ENCODE measurements around the gene GRID2.

GRID2 gene

GRCh38 chr4:93446038-93446437 is 1142.3 kb downstream of the GRID2 start:
- DNase-seq = no peak

GRCh38 chr4:93448691-93449293 is 1145.0 kb downstream of the GRID2 start:
- DNase-seq = no peak

- no peak for DNase-seq
These were observed 1148.2 kb downstream of the GRID2 start for GRCh38 chr4:93451954-93452353.

- no peak for DNase-seq
These were observed 1157.8 kb downstream of the GRID2 start for GRCh38 chr4:93461541-93461940.

- no peak for DNase-seq
These were observed 1162.7 kb downstream of the GRID2 start for GRCh38 chr4:93466446-93466845.

DNA sequence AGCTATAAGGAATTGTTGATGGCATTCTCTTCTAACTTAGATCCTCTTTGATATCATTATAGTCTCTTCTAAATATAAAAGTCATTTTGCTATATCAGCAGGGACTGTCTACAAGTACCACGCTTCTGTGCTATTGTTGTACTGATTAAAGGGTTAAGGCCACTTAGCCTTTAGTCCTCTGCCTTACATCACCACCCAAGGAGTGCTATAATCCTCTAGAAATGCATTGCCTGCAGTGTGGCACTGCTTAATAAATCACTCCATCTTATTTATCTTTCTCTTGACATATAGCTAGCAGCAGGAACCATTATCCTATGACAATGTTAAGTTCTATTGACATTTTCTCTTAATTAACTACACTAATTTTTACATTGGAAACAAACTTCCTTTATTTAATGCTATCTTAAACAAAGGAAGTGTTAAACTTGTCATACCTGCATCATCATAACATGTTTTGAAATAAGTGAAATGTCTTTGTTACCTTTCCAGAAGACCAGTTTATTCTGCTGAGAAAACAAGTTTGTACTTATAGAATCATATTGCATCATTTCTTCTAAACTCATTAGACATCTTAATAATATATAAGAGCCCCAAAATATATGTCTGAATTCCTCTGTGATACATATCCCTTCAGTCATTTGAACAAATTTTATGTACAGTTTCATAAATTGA is 1163.9 kb downstream of the GRID2 start:
- no peak for DNase-seq

GRCh38 chr4:93469560-93469959 is 1165.8 kb downstream of the GRID2 start:
- no peak for DNase-seq

DNA sequence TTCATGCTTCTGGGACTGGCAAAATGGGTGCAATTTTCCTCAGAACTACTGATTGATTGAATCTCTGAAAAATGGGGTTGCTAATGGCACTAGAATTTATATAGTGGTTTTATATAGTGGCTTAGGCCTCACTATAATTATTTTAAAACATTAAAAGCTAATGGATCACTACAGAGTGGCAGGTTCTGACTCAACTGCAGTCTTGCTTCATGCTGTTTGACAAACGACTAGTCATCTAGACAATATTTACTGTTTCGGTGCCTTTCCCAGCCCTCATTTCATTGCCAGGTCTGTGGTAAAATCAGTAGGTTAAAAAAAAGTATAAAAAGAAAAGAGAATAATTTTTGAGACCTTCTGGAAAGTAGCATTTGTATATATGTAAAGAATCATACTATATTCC is 1172.0 kb downstream of the GRID2 start:
- DNase-seq = no peak

DNA sequence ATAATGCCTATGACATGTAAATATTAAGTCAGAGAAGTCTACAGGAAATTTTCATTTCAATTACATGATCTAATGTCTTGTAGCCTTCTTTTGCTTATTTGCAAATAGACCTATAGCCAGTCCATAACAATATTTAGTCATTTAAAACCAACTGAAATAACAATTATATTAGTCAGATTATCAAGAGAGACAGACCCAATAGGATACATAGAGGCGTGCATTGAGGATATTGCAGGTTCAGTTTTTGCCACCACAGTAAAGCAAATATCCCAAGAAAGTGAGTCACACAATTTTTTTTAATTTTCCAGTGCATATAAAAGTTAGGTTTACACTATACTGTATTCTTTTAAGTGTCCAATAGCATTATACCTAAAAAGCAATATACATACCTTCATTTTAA is 1175.0 kb downstream of the GRID2 start:
- DNase-seq = no peak

GRCh38 chr4:93480452-93480851 is 1176.7 kb downstream of the GRID2 start:
- DNase-seq = no peak

DNA sequence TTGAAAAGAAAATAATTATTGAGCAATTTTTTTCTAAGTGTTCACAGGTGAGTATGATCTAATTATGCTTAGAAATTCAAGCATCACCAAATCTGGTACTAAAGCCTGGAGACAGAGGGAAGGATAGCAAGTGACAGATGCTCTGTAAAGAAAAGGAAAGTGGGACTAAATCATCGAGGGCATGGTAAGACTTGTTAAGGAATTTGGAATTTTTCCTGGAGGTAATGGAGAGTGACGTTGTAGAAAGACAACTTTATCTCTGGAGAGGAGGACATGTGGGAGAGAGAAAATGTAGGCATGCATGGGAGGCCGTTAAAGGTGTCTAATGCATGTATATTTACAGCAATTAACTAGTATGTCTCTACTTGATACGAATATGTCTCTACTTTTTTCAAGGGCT is 1191.6 kb downstream of the GRID2 start:
- DNase-seq = no peak

DNA sequence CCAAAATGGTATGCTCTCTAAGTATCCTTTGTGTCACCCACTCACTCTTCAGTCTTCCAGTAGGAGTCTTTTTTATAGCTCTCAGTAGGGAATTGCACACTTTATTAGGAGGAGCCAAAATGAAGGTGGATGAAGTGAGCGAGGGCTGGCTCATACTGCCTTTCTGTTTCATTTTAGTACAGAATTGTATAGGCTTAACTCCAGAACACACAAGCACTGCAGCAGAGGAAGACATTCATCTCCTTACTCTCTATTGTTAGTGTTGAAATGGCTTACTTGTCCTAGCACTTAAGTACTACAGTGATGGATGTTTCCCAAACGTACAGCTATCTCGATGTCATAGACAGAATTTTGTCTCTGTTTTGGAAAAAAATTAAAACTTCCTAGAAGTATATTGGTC is 1197.5 kb downstream of the GRID2 start:
- DNase-seq = no peak

GRCh38 chr4:93501946-93502345 is 1198.2 kb downstream of the GRID2 start:
- no peak for DNase-seq

- no peak for DNase-seq
These were observed 1199.2 kb downstream of the GRID2 start for GRCh38 chr4:93502991-93503390.

- no peak for DNase-seq
These were observed 1210.1 kb downstream of the GRID2 start for GRCh38 chr4:93513851-93514250.

GRCh38 chr4:93515208-93515607 is 1211.4 kb downstream of the GRID2 start:
- no peak for DNase-seq

- no peak for DNase-seq
These were observed 1226.1 kb downstream of the GRID2 start for GRCh38 chr4:93529692-93530372.

DNA sequence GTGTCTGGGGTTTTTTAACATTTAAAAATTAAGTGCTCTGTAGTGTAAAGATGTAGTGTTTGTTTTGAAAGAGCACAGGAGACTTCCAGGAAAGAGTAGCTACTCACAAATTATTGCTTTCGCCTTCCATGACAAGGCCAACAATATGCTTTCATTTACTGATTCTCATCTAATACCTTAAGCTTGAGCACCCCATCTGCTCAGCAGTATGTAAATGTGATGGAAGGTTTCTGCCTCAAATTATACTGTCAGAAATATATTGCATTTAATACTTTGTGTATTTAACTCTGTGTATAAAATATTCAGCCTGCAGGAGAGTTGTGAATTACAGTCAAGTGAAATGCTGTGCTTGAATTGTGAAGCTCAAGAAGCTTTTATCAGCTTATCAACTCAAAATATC is 1228.5 kb downstream of the GRID2 start:
- DNase-seq = no peak

DNA sequence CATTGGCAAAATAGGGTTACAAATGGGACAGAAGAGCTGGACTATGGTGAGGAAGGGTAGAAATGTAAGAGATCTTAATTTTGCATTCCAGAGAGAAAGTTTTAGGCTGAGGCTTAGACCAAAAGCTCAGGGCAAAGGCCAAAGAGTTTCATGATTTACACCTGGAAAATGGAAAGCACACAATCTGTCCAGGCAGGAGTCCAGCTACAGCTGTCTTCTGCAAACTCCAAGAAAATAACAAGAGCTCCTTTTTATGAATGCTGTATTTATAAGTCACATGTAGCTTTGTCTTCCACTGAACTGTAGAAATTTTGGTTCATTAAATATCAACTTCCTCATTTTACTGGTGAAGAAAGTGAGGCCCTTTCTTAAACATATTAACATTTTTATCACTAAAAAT is 1236.8 kb downstream of the GRID2 start:
- DNase-seq = no peak

DNA sequence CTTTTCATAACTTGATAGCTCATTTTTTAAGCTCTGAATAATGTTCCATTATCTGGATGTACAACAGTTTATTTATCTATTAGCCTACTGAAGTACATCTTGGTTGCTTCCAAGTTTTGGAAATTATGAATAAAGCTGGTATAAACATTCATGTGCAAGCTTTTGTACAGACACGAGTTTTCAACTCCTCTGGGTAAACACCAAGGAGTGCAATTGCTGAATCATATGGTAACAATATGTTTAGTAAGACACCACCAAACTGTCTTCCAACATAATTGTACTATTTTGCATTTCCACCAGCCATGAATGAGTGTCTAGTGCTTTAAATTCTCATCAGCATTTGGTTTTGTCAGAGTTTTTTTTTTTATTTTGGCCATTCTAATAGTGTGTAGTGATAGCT is 1258.1 kb downstream of the GRID2 start:
- DNase-seq = no peak

GRCh38 chr4:93568758-93569157 is 1265.0 kb downstream of the GRID2 start:
- DNase-seq = no peak

GRCh38 chr4:93573285-93573684 is 1269.5 kb downstream of the GRID2 start:
- no peak for DNase-seq

DNA sequence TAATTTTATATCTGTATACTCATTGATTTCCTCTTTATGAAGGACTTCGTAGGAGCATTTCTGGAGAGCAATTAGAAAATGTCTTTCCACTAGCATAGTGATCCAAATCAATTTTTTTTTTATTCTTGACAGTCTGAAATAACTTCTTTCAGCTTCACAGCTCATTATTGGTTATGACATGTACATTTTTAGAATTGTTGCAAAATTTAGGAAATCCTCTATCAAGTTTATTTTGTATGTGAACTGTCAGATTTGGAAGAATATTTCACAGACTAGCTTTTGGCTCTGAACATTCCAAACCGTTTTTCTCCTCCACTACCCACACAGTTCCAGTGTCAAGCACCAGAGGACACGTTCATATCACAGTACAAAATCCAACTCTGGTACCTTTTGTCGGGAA is 1275.2 kb downstream of the GRID2 start:
- DNase-seq = no peak

DNA sequence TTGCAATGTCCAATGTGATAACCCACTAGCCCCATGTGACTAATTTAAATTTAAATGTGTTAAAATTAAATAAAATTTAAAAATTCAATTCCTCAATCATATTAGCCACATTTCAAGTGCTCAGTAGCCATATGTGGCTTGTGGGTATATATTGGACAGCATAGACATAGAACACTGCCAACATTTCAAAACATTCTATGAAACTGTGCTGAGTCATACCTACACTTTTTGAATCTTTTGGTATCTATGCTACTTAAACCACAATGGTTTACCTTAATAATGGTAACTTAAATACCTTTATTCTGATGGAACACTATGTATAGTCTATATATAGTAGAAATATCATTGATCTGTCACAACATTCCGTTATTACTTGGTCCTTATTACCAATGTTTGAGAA is 1301.4 kb downstream of the GRID2 start:
- DNase-seq = no peak

DNA sequence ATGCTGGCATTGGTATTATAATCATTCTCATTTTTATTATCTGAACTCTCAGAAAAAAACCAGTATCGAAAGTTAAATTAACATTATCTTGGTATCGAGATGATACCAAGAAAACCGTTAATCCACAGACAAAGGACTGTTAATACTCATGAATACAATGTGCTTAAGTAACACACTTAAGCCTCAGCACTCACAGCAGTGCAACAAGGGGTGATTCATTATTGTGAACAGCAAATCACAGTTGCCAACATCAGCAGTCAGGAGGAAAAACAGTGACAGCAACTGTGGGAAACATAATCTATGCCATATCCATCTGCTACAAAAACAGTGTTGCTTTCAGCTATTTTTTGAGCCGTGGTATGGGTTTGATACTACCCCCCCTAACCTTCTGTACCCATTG is 1313.8 kb downstream of the GRID2 start:
- no peak for DNase-seq
